Bronchial epithelial cell (primary cell): ENCODE data around the gene IGFBP5. TPM values are rescaled to one million over a fixed set of nuclear protein-coding genes. Genes with fewer than 3 reads are reported as not detected.

ENCODE experiments used
- DNase-seq: peaks from one replicate; pipeline ENCODE4 v3.0.0-alpha.2; 2010; ENCODE audit warnings: low read depth
- FAIRE-seq: peaks from 2 replicates; lab custom pipeline; 2011; peaks lifted over from hg19 to GRCh38; lab: Jason Lieb, UNC
- H3K27me3 ChIP-seq: 2 replicates; pipeline ENCODE4 v1.5.1; 2011; ENCODE audit warnings: low read length; ENCODE audit not compliant: control insufficient read depth, insufficient read depth
- H3K36me3 ChIP-seq: 2 replicates; pipeline ENCODE4 v1.5.1; 2011; ENCODE audit warnings: low read length; ENCODE audit not compliant: control insufficient read depth, insufficient read depth
- H3K4me3 ChIP-seq: 2 replicates; pipeline ENCODE4 v1.5.1; 2011; ENCODE audit warnings: mild to moderate bottlenecking, low read depth, low read length, control low read depth
- CTCF ChIP-seq: IDR thresholded peaks from 2 replicates; pipeline ENCODE4 v1.5.1; 2011; ENCODE audit warnings: mild to moderate bottlenecking, moderate library complexity, low read length, control low read depth, inconsistent platforms; ENCODE audit not compliant: insufficient read depth, severe bottlenecking
- total RNA-seq: library from RNA; depleted of rRNA; stranded (reverse); fragments of >200 nt; gene quantifications from 2 replicates; pipeline ENCODE4 v1.2.1, GENCODE V29; 2014

Gene IGFBP5
- total RNA-seq, 1 donor from 2014 or later, result 9.2 TPM

- FAIRE-seq, result no peak
- peaks cover 1% of the 10 kb centered on the region for H3K36me3 ChIP-seq
- no peak overlapping the region for H3K4me3 ChIP-seq
- no peak for TF ChIP-seq CTCF
- H3K27me3 ChIP-seq, result no peaks in the 10 kb centered on the region
- DNase-seq, result no peak
These were observed 50.3 kb downstream of the IGFBP5 start for GRCh38 chr2:216644842-216645635.

- TF ChIP-seq CTCF, result no peak
- no peaks in the 10 kb centered on the region for H3K27me3 ChIP-seq
- peaks cover 1% of the 10 kb centered on the region for H3K36me3 ChIP-seq
- FAIRE-seq (no peak), DNase-seq (no peak)
- H3K4me3 ChIP-seq, result no peak overlapping the region
These were observed 51.2 kb downstream of the IGFBP5 start for GRCh38 chr2:216643986-216644659.

GRCh38 chr2:216637472-216637871 is 57.9 kb downstream of the IGFBP5 start:
- TF ChIP-seq CTCF, result no peak
- H3K36me3 ChIP-seq, result no peaks in the 10 kb centered on the region
- FAIRE-seq (no peak), DNase-seq (no peak)
- peaks cover 1% of the 10 kb centered on the region for H3K27me3 ChIP-seq
- no peak overlapping the region for H3K4me3 ChIP-seq

GRCh38 chr2:216636551-216637450 is 58.5 kb downstream of the IGFBP5 start:
- H3K36me3 ChIP-seq, result no peaks in the 10 kb centered on the region
- H3K4me3 ChIP-seq, result no peak overlapping the region
- FAIRE-seq (peak; percentile 75), DNase-seq (peak; percentile 81)
- no peak for TF ChIP-seq CTCF
- peaks cover 1% of the 10 kb centered on the region for H3K27me3 ChIP-seq

DNA sequence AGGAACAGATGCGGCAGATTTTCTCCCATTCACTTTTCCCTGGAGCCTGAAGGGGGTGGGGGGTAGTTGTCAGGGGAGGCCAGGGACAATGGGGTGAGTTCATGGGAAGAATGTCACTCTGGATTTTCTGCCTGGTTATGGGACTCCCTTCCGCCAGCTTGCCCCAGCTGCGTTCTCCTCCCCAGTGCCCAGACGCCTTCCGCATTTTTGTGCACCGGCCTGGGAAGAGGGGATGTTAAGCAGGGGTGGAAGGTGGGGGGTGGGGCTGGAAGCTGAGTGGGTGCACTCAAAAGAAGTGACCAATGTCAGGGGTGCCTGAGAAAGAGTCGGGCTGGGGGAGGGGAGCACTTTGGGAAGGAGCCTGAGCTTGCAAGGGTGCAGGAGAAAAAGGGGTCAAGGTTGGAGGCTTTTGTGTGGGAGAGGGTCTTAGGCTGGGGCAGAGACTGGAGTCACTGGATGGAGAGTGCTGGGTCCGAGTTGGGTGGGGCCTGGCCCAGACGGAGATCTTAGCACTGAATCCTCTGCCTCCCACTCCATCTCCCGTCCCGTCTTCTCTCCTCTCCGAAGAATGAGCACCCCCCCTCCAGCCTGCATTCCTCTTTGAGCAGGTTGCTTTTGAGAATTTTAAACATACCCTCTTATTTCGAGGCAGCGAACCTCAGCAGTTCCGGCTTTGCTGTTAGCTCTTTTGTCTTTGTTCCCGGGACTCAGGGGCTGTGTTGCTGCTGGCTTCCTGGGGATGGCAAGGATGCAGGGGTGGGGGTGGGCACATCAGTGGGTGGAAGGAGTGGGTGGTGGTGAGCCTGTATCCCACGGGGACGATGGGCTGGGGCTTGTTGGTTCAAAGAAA is 59.4 kb downstream of the IGFBP5 start:
- no peak for FAIRE-seq
- TF ChIP-seq CTCF, result no peak
- H3K4me3 ChIP-seq, result peak overlapping the region; percentile 65
- no peaks in the 10 kb centered on the region for H3K36me3 ChIP-seq
- DNase-seq, result no peak
- peaks cover 1% of the 10 kb centered on the region for H3K27me3 ChIP-seq
